Measurements from ENCODE around the gene EDIL3.

The EDIL3 gene

DNA sequence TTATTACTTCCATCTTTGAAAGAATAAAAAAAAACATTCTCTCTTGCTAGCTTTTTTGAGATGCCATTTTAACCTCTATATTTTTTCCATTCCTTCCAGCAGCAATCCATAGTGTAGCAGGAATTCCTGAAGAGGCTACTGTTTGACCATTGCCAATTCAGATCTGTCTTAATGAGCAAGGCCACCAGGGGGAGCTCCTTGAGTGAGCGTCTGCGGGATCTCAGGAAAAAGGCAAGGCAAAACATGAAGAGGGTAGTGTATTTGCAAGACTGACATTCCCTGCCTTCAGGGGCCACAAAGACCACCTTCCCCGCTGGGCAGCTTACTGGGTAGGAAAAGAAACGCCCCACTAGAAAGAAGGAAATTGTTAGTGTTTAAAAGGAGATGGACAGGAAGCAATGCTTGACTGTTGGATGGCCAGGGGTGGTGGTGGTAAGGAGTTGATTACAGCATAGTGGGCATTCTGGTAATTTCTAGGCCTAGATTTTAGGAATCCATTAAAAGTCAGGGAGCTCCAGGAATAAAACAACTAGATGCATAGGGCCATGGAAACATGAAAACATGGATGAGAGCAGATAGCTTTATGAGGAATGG is 457.4 kb downstream of the EDIL3 start:
- Histone ChIP-seq H3K27me3 (ENCODE audit: low read depth, low read length) (no peaks in the 10 kb centered on the region), H3K9ac (ENCODE audit: low read length) (no peak overlapping the region), H3K4me2 (ENCODE audit: low read length) (no peak overlapping the region), H2AFZ (ENCODE audit: low read depth, low read length) (no peak overlapping the region), H3K9me3 (ENCODE audit: insufficient read depth, low read length) (no peaks in the 10 kb centered on the region), H4K20me1 (ENCODE audit: insufficient read depth, low read length) (no peaks in the 10 kb centered on the region), H3K36me3 (replicated peaks; ENCODE audit: low read depth, low read length) (no peaks in the 10 kb centered on the region), H3K4me1 (ENCODE audit: low read length) (no peaks in the 10 kb centered on the region), H3K4me3 (ENCODE audit: low read length) (no peak overlapping the region), H3K27ac (ENCODE audit: low read length) (no peak overlapping the region), H3K79me2 (ENCODE audit: low read length) (no peaks in the 10 kb centered on the region)
- peak; percentile 62 for TF ChIP-seq CTCF (IDR thresholded peaks at IDR 0.05; ENCODE audit: low read depth, low read length)
- no peak for TF ChIP-seq EZH2phosphoT487 (IDR thresholded peaks at IDR 0.05; ENCODE audit: low read depth)

DNA sequence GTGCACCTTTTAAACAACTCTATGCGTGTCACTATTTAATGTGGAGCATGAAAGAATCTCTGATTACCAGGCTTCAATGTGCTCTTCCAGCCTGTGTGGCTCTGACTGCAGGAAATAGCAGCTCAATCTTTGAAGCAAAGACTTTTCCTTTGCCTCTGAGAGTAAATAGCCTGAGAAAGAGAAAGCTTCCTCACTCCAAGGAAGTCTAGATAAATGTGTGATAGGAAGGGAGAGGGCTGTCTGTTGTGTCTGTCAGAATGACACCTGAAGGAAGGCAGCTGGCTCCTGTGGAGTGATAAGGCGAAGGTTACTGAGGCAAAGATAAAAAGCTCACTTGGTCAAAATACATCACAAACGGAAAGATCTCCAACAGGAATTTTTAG is 458.7 kb downstream of the EDIL3 start:
- no peaks in the 10 kb centered on the region for H3K9me3 ChIP-seq (ENCODE audit: insufficient read depth, low read length)
- H3K4me3 ChIP-seq (ENCODE audit: low read length), result no peak overlapping the region
- no peaks in the 10 kb centered on the region for H3K36me3 ChIP-seq (replicated peaks; ENCODE audit: low read depth, low read length)
- no peak overlapping the region for H3K4me2 ChIP-seq (ENCODE audit: low read length)
- no peaks in the 10 kb centered on the region for H4K20me1 ChIP-seq (ENCODE audit: insufficient read depth, low read length)
- no peak overlapping the region for H3K27ac ChIP-seq (ENCODE audit: low read length)
- H3K9ac ChIP-seq (ENCODE audit: low read length), result no peak overlapping the region
- no peak overlapping the region for H2AFZ ChIP-seq (ENCODE audit: low read depth, low read length)
- no peaks in the 10 kb centered on the region for H3K79me2 ChIP-seq (ENCODE audit: low read length)
- H3K27me3 ChIP-seq (ENCODE audit: low read depth, low read length), result no peaks in the 10 kb centered on the region
- no peak for TF ChIP-seq EZH2phosphoT487 (IDR thresholded peaks at IDR 0.05; ENCODE audit: low read depth)
- TF ChIP-seq CTCF (IDR thresholded peaks at IDR 0.05; ENCODE audit: low read depth, low read length), result no peak
- H3K4me1 ChIP-seq (ENCODE audit: low read length), result no peaks in the 10 kb centered on the region

DNA sequence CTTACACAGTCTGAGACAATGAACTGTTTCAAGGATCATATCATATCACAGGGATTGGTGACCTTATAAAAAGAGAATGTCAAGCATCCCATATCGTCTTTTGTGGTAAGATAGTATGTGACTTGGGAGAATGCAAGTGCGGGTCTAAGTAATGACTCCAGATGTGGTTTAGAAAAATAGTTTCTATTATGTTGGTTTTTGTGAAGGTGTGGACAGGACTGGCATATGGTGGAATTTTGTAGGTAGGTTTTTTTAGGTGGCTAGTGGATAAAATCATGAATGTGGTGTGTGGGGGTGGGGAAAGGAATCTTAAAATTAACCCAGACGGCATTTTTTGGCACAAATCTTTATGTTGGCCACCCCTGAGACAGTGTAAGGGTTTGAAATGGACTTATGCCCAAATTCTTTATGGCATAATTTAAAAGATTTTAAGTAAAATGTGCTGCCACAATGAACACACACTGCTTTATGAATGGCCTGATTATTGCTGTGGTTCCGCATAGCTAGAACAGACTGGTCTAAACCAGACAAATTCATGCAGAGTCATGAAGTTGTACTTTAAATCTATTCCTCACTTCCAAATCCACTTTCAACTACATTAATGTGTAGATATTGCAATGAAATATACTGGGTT is 459.2 kb downstream of the EDIL3 start:
- no peak overlapping the region for H3K4me3 ChIP-seq (ENCODE audit: low read length)
- H3K27ac ChIP-seq (ENCODE audit: low read length), result no peak overlapping the region
- H2AFZ ChIP-seq (ENCODE audit: low read depth, low read length), result no peak overlapping the region
- no peaks in the 10 kb centered on the region for H3K4me1 ChIP-seq (ENCODE audit: low read length)
- no peaks in the 10 kb centered on the region for H3K79me2 ChIP-seq (ENCODE audit: low read length)
- no peaks in the 10 kb centered on the region for H3K27me3 ChIP-seq (ENCODE audit: low read depth, low read length)
- TF ChIP-seq CTCF (IDR thresholded peaks at IDR 0.05; ENCODE audit: low read depth, low read length) (no peak), EZH2phosphoT487 (IDR thresholded peaks at IDR 0.05; ENCODE audit: low read depth) (no peak)
- H3K36me3 ChIP-seq (replicated peaks; ENCODE audit: low read depth, low read length), result no peaks in the 10 kb centered on the region
- H3K9me3 ChIP-seq (ENCODE audit: insufficient read depth, low read length), result no peaks in the 10 kb centered on the region
- no peak overlapping the region for H3K4me2 ChIP-seq (ENCODE audit: low read length)
- H3K9ac ChIP-seq (ENCODE audit: low read length), result no peak overlapping the region
- no peaks in the 10 kb centered on the region for H4K20me1 ChIP-seq (ENCODE audit: insufficient read depth, low read length)

DNA sequence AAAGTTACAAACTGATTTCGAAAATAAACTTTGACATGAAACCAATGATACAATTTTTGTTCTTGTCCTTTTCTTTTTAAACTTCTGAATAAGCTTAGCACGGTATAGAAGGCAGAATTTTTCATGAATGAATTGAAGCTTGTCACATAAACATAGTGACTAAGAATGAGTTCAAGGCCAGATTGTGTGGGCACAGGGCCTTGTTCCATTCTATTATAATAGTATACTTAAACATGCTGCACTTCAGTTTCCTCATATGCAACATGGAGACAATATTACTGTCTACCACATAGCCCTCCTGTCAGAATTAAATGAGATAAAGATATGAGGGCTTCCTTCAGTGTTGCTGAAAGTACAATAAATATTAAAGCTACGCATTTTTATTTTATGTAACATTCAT is 459.8 kb downstream of the EDIL3 start:
- Histone ChIP-seq H3K36me3 (replicated peaks; ENCODE audit: low read depth, low read length) (no peaks in the 10 kb centered on the region), H3K9ac (ENCODE audit: low read length) (no peak overlapping the region), H2AFZ (ENCODE audit: low read depth, low read length) (no peak overlapping the region), H3K4me2 (ENCODE audit: low read length) (no peak overlapping the region), H3K27me3 (ENCODE audit: low read depth, low read length) (no peaks in the 10 kb centered on the region), H3K4me3 (ENCODE audit: low read length) (no peak overlapping the region), H3K27ac (ENCODE audit: low read length) (no peak overlapping the region), H3K9me3 (ENCODE audit: insufficient read depth, low read length) (no peaks in the 10 kb centered on the region), H3K4me1 (ENCODE audit: low read length) (no peaks in the 10 kb centered on the region), H3K79me2 (ENCODE audit: low read length) (no peaks in the 10 kb centered on the region), H4K20me1 (ENCODE audit: insufficient read depth, low read length) (no peaks in the 10 kb centered on the region)
- TF ChIP-seq CTCF (IDR thresholded peaks at IDR 0.05; ENCODE audit: low read depth, low read length) (no peak), EZH2phosphoT487 (IDR thresholded peaks at IDR 0.05; ENCODE audit: low read depth) (no peak)
